ENCODE results near the gene RUFY4. TPM values are rescaled to one million over a fixed set of nuclear protein-coding genes. Genes with fewer than 3 reads are reported as not detected.

The RUFY4 gene
- total RNA-seq, 2 experiments from 2014 or later, result 1.6 to 2.0 TPM

DNA sequence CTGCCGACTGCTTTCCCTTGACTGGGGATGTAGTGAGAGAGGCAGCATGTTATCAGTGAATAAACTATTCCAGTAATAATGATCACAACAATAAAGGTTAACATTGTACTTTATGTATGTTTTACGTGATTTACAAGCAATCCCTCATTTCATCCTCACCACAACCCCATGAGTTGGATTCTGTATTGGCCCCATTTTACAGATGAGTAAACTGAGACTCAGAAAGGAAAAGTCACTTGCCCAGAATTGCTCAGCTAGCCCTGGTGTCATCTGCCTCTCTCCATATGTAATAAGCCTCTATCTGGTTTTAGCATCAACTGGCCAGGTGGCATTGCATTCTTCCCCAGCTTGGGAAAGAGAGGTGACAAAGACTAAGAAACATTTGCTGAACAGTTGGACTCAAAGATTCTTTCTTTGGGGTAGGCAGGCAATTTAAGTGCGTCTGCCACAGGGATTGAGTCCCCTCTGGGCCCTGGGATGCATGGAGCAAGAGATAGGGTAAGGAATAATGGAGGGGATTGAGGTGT lies 58.9 kb downstream of the RUFY4 start:
- no peak for DNase-seq
- Mint-ChIP-seq H3K27me3 (peaks cover 24% of the 10 kb centered on the region), H3K4me3 (no peak overlapping the region), H3K27ac (no peak overlapping the region), H3K9me3 (no peaks in the 10 kb centered on the region), H3K4me1 (peaks cover 2% of the 10 kb centered on the region), H3K36me3 (no peaks in the 10 kb centered on the region)

GRCh38 chr2:218128781-218129457 lies 59.9 kb downstream of the RUFY4 start:
- H3K27me3 Mint-ChIP-seq, result peaks cover 24% of the 10 kb centered on the region

GRCh38 chr2:218129458-218130135 lies 60.5 kb downstream of the RUFY4 start:
- DNase-seq, result no peak
- no peak overlapping the region for H3K4me3 Mint-ChIP-seq
- H3K4me1 Mint-ChIP-seq, result peaks cover 2% of the 10 kb centered on the region
- H3K36me3 Mint-ChIP-seq, result no peaks in the 10 kb centered on the region
- H3K27ac Mint-ChIP-seq, result no peak overlapping the region
- H3K9me3 Mint-ChIP-seq, result no peaks in the 10 kb centered on the region
- peaks cover 24% of the 10 kb centered on the region for H3K27me3 Mint-ChIP-seq

More at GRCh38 chr2:218128781-218129457, 59.9 kb downstream of the RUFY4 start:
- peaks cover 2% of the 10 kb centered on the region for H3K4me1 Mint-ChIP-seq
- H3K27ac Mint-ChIP-seq, result no peak overlapping the region
- no peaks in the 10 kb centered on the region for H3K9me3 Mint-ChIP-seq
- no peaks in the 10 kb centered on the region for H3K36me3 Mint-ChIP-seq
- no peak overlapping the region for H3K4me3 Mint-ChIP-seq
- no peak for DNase-seq

DNA sequence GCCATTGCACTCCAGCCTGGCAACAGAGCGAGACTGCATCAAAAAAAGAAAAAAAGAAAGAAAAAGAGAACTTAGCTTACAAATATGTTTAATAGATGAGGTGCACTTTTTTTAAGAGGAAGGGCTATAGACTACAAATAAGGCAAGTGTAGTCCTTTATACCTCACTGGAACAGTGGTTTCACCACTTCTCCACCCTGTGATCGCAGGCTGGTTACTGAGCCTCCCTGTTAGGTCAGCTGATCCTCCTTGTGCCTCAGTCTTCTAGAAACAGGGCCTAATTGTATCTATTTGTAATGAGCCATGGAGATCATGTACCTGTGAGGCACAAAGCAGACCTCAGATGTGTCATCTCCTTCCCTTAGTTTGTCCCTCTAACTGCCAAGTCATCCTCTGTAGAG lies 61.3 kb downstream of the RUFY4 start:
- Mint-ChIP-seq H3K27me3 (peaks cover 25% of the 10 kb centered on the region), H3K27ac (no peak overlapping the region), H3K4me3 (no peak overlapping the region), H3K4me1 (peaks cover 2% of the 10 kb centered on the region), H3K36me3 (no peaks in the 10 kb centered on the region), H3K9me3 (no peaks in the 10 kb centered on the region)
- DNase-seq, result no peak

- no peaks in the 10 kb centered on the region for H3K4me1 Mint-ChIP-seq
- H3K36me3 Mint-ChIP-seq, result no peaks in the 10 kb centered on the region
- peaks cover 23% of the 10 kb centered on the region for H3K27me3 Mint-ChIP-seq
- H3K9me3 Mint-ChIP-seq, result no peaks in the 10 kb centered on the region
- no peak overlapping the region for H3K4me3 Mint-ChIP-seq
- no peak overlapping the region for H3K27ac Mint-ChIP-seq
- no peak for DNase-seq
These were observed 61.8 kb downstream of the RUFY4 start for GRCh38 chr2:218130822-218131221.

GRCh38 chr2:218137514-218137913 lies 68.5 kb downstream of the RUFY4 start:
- no peak for DNase-seq
- Mint-ChIP-seq H3K9me3 (no peaks in the 10 kb centered on the region), H3K27me3 (peaks cover 31% of the 10 kb centered on the region), H3K4me1 (no peaks in the 10 kb centered on the region), H3K4me3 (no peak overlapping the region), H3K27ac (no peak overlapping the region), H3K36me3 (no peaks in the 10 kb centered on the region)

- no peak overlapping the region for H3K4me3 Mint-ChIP-seq
- no peaks in the 10 kb centered on the region for H3K36me3 Mint-ChIP-seq
- peaks cover 31% of the 10 kb centered on the region for H3K27me3 Mint-ChIP-seq
- no peaks in the 10 kb centered on the region for H3K9me3 Mint-ChIP-seq
- no peaks in the 10 kb centered on the region for H3K4me1 Mint-ChIP-seq
- H3K27ac Mint-ChIP-seq, result no peak overlapping the region
- no peak for DNase-seq
These were observed 69.0 kb downstream of the RUFY4 start for GRCh38 chr2:218138047-218138446.

Other genes starting within 250 kb of the RUFY4 start
- 1 to 10 TPM in 1 of 2 experiments, under 1 TPM in 1; 0.89 to 1.4 TPM for gene TNS1, start 66.3 kb upstream of the RUFY4 start, total RNA-seq
- 1 to 10 TPM in 1 of 2 experiments, under 1 TPM in 1; 0.31 to 1.2 TPM for gene CXCR2, start 56.8 kb downstream of the RUFY4 start, total RNA-seq
- not detected for gene CXCR1, start 97.7 kb downstream of the RUFY4 start, total RNA-seq
- gene ARPC2, start 147.9 kb downstream of the RUFY4 start, total RNA-seq, result 100 to 1,000 TPM; 562 to 566 TPM
- under 1 TPM; 0.24 to 0.58 TPM for gene GPBAR1, start 191.8 kb downstream of the RUFY4 start, total RNA-seq
- 10 to 100 TPM; 94.6 to 97.7 TPM for gene AAMP, start 200.9 kb downstream of the RUFY4 start, total RNA-seq
- 10 to 100 TPM; 23.6 to 25.1 TPM for gene PNKD, start 201.3 kb downstream of the RUFY4 start, total RNA-seq
- gene TMBIM1, start 223.2 kb downstream of the RUFY4 start, total RNA-seq, result 10 to 100 TPM; 47.5 to 52.2 TPM